HL-60 (cell line): Measurements from ENCODE around the gene NDUFV1.
"Not testable (repeated sequence)": the region's sequence is repeated elsewhere in the genome, so short reads cannot be mapped to it uniquely, and the experiment has no call there.

Experiments
- GABPA ChIP-seq: IDR thresholded peaks from 2 replicates; pipeline ENCODE4 v1.6.1; 2012; ENCODE audit warnings: low read depth
- POLR2AphosphoS5 ChIP-seq: IDR thresholded peaks from 2 replicates; pipeline ENCODE4 v1.6.1; 2012; ENCODE audit warnings: low read depth
- REST ChIP-seq: IDR thresholded peaks from 2 replicates; pipeline ENCODE4 v1.6.1; 2012; ENCODE audit warnings: low read depth; ENCODE audit not compliant: insufficient replicate concordance
- SPI1 ChIP-seq: IDR thresholded peaks from 2 replicates; pipeline ENCODE4 v1.6.1; 2012; ENCODE audit warnings: low read depth, mild to moderate bottlenecking, borderline replicate concordance
- TF ChIP-seq, protein P1 (sequence below): IDR thresholded peaks from one replicate; pipeline ENCODE4 v1.5.1; 2011; ENCODE audit warnings: low read length, control low read depth, inconsistent platforms; ENCODE audit not compliant: insufficient read depth

DNA sequence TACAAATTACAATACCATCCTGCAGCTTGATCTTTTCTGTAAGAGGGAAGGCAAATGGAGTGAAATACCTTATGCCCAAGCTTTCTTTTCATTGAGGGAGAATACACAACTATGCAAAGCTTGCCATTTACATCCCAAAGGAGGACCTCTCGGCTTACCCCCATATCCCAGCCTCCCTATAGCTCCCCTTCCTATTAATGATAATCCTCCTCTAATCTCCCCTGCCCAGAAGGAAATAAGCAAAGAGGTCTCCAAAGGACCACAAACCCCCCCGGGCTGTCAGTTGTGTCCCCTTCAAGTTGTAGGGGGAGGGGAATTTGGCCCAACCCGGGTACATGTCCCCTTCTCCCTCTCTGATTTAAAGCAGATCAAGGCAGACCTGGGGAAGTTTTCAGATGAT lies 15.2 kb downstream of the NDUFV1 start:
- TF ChIP-seq, protein P1, sequence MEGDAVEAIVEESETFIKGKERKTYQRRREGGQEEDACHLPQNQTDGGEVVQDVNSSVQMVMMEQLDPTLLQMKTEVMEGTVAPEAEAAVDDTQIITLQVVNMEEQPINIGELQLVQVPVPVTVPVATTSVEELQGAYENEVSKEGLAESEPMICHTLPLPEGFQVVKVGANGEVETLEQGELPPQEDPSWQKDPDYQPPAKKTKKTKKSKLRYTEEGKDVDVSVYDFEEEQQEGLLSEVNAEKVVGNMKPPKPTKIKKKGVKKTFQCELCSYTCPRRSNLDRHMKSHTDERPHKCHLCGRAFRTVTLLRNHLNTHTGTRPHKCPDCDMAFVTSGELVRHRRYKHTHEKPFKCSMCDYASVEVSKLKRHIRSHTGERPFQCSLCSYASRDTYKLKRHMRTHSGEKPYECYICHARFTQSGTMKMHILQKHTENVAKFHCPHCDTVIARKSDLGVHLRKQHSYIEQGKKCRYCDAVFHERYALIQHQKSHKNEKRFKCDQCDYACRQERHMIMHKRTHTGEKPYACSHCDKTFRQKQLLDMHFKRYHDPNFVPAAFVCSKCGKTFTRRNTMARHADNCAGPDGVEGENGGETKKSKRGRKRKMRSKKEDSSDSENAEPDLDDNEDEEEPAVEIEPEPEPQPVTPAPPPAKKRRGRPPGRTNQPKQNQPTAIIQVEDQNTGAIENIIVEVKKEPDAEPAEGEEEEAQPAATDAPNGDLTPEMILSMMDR, result not testable (repeated sequence)
- TF ChIP-seq GABPA, REST, POLR2AphosphoS5, SPI1: not testable (repeated sequence)
